ENCODE results near the gene BIN2.

GRCh38 chr12:51270067-51270950 is 53.7 kb downstream of the BIN2 start, which contains the start of gene SMAGP:
- TF ChIP-seq GATA2 (IDR thresholded peaks at IDR 0.05; ENCODE audit: low read depth, low read length): no peak
- TF ChIP-seq GATA3 (IDR thresholded peaks at IDR 0.05; ENCODE audit: low read depth, low read length): no peak
